ENCODE data around the gene CLDN16. TPM values are rescaled to one million over a fixed set of nuclear protein-coding genes. Genes with fewer than 3 reads are reported as not detected.

The CLDN16 gene
- not detected for total RNA-seq

GRCh38 chr3:190387578-190388213 is at the start of gene CLDN16:
Gene CLDN16, plus strand, starts transcription at chr3:190388163. Its CDS starts 167 bp downstream, at chr3:190388330.
- DNase-seq (ENCODE audit: low spot score): no peak
- no peak for TF ChIP-seq CTCF (IDR thresholded peaks at IDR 0.05)
- no peak for ATAC-seq (ENCODE audit: insufficient number of reproducible peaks, low FRiP score, low read depth)

DNA sequence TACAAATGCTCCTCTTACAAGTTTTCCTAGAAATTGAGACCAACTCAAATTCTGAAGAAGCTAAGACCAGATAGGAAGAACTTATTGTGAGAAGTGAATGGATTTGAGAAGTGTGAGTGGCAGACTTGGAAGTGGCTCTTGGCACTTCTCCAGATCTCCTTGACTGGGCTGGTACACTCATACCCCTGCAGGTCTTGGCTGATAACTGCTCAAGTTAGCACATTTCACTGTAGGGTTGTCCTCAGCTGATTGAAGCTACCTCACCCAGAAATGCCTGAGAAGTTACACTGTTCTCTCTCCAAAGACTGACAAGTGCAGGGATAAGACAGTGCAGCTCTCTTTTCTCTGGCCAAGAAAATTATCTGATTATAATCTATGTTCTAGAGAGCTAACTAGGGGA is 49.2 kb upstream of the CLDN16 start:
- no peak for TF ChIP-seq CTCF (IDR thresholded peaks at IDR 0.05)
- no peaks in the 10 kb centered on the region for H3K27me3 ChIP-seq (replicated peaks; ENCODE audit: insufficient read depth)
- DNase-seq (ENCODE audit: low spot score) (no peak), ATAC-seq (ENCODE audit: insufficient number of reproducible peaks, low FRiP score, low read depth) (no peak)
- H3K9me3 ChIP-seq: no peaks in the 10 kb centered on the region
- no peaks in the 10 kb centered on the region for H3K36me3 ChIP-seq
- H3K4me1 ChIP-seq (ENCODE audit: control insufficient read depth in 1 of 2, low read depth in 2 of 2): no peaks in the 10 kb centered on the region
- H3K4me3 ChIP-seq: no peak overlapping the region
- H3K27ac ChIP-seq: no peak overlapping the region

More at GRCh38 chr3:190387578-190388213, at the start of gene CLDN16:
- H3K27me3 ChIP-seq (replicated peaks; ENCODE audit: insufficient read depth): no peaks in the 10 kb centered on the region
- H3K36me3 ChIP-seq: no peaks in the 10 kb centered on the region
- no peak within 1 kb of the TSS for H3K4me3 ChIP-seq
- H3K27ac ChIP-seq: no peak within 1 kb of the TSS
- no peaks in the 10 kb centered on the region for H3K9me3 ChIP-seq
- no peaks in the 10 kb centered on the region for H3K4me1 ChIP-seq (ENCODE audit: control insufficient read depth in 1 of 2, low read depth in 2 of 2)

GRCh38 chr3:190339130-190339529 is 48.8 kb upstream of the CLDN16 start:
- Histone ChIP-seq H3K36me3 (no peaks in the 10 kb centered on the region), H3K9me3 (no peaks in the 10 kb centered on the region), H3K4me1 (ENCODE audit: control insufficient read depth in 1 of 2, low read depth in 2 of 2) (no peaks in the 10 kb centered on the region), H3K27me3 (replicated peaks; ENCODE audit: insufficient read depth) (no peaks in the 10 kb centered on the region), H3K4me3 (no peak overlapping the region), H3K27ac (no peak overlapping the region)
- TF ChIP-seq CTCF (IDR thresholded peaks at IDR 0.05): no peak
- ATAC-seq (ENCODE audit: insufficient number of reproducible peaks, low FRiP score, low read depth) (no peak), DNase-seq (ENCODE audit: low spot score) (no peak)

GRCh38 chr3:190340071-190340470 is 47.9 kb upstream of the CLDN16 start:
- no peak for ATAC-seq (ENCODE audit: insufficient number of reproducible peaks, low FRiP score, low read depth)
- no peak for TF ChIP-seq CTCF (IDR thresholded peaks at IDR 0.05)
- no peak overlapping the region for H3K4me3 ChIP-seq
- no peaks in the 10 kb centered on the region for H3K27me3 ChIP-seq (replicated peaks; ENCODE audit: insufficient read depth)
- DNase-seq (ENCODE audit: low spot score): no peak
- no peaks in the 10 kb centered on the region for H3K9me3 ChIP-seq
- peaks cover 0 to 3% of the 10 kb centered on the region in 2 donors for H3K4me1 ChIP-seq (ENCODE audit: control insufficient read depth in 1 of 2, low read depth in 2 of 2)
- H3K27ac ChIP-seq: no peak overlapping the region
- H3K36me3 ChIP-seq: no peaks in the 10 kb centered on the region

DNA sequence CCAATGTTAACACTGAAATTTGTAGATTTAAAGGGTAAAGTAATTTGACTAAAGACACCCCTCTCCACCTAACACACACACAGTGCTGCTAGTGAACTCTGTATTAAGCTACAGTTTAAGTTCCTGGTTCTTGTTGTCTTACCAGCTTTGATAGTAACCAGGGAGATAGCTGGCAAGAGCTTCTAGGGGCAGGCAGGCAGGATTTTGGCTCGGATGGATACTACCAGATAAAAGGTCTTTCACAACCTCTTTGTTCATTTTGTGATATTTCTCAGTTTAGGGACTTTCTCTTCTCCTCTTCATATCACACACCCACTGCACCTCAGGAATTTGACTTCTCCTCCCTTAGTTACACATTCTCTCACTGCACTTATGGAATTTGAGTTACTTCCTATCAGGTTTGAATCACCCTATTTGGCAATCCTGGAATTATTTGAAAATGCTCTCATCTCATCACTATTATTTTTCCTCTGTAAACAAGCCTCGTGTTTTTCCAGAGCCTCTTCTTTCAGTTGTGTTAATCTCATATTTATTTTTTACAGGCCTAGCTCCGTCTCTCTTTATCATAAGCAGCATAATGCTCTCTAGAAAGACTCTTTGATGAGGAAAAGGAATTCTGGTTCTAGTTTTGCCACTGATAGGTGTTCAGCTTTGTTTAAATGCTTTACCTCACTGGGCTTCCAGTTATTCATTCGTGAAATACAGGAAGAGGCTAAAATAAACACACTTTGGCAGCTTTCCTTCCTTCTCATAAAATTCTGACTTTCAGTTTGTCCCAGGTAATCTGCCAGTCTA is 42.7 kb upstream of the CLDN16 start:
- no peak for DNase-seq (ENCODE audit: low spot score)
- H3K36me3 ChIP-seq: no peaks in the 10 kb centered on the region
- H3K27ac ChIP-seq: no peak overlapping the region
- no peak for ATAC-seq (ENCODE audit: insufficient number of reproducible peaks, low FRiP score, low read depth)
- no peak for TF ChIP-seq CTCF (IDR thresholded peaks at IDR 0.05)
- peaks cover 0 to 7% of the 10 kb centered on the region in 2 donors for H3K4me1 ChIP-seq (ENCODE audit: control insufficient read depth in 1 of 2, low read depth in 2 of 2)
- no peak overlapping the region for H3K4me3 ChIP-seq
- no peaks in the 10 kb centered on the region for H3K9me3 ChIP-seq
- no peaks in the 10 kb centered on the region for H3K27me3 ChIP-seq (replicated peaks; ENCODE audit: insufficient read depth)
